ENCODE data around the gene KDM2A.

Gene KDM2A

DNA sequence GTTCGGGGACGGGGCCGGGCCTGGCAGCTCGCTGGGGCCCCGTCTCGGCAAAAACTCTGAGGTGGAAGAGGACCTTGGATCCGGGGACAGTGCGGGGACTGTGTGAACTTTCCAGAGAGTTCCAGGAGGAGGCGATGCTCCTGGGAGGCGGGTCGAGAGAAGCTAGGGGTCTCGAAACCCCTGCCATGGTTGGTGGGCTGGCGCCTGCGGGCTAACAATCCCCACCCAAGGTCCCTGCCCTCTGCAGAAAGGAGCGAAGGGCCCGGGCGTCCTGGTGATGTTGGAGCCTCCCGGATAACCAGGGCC is 142.5 kb downstream of the KDM2A start:
- no peak for DNase-seq (ENCODE audit: low read depth)

DNA sequence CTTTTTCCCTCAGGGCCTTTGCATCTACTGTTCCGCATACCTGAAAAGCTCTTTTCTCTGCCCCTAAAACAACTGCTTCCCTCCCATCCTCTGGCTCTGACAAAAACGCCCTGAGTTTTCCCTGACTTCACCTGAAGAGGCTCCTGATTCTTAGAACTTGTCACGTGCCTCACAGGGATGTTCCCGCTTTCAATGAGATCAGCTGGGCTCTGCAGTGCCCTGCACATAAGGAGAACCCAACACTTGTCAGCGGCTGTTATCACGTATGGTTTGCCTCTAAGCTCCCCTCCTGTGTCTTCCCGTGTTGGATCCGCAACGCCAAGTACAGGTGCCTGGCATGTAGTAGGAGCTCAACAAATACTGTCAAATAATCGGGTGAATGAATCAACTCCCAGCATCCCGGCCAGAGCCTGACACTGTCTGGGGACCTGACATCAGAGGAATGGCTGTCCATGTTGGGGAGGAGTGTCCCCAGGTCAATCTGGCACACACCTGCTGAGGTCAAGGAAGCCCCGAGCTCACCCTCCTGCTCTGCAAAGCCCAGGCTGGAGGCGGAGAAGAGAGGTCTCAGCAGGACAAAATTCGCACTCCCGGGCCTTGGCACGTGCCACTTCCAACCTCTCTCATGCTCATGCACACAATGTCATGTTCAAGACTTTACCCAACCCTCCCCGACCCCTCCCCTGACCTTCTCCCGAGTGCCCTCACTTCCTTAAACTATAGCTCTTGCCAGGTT is 143.1 kb downstream of the KDM2A start:
- no peak for DNase-seq (ENCODE audit: low read depth)

DNA sequence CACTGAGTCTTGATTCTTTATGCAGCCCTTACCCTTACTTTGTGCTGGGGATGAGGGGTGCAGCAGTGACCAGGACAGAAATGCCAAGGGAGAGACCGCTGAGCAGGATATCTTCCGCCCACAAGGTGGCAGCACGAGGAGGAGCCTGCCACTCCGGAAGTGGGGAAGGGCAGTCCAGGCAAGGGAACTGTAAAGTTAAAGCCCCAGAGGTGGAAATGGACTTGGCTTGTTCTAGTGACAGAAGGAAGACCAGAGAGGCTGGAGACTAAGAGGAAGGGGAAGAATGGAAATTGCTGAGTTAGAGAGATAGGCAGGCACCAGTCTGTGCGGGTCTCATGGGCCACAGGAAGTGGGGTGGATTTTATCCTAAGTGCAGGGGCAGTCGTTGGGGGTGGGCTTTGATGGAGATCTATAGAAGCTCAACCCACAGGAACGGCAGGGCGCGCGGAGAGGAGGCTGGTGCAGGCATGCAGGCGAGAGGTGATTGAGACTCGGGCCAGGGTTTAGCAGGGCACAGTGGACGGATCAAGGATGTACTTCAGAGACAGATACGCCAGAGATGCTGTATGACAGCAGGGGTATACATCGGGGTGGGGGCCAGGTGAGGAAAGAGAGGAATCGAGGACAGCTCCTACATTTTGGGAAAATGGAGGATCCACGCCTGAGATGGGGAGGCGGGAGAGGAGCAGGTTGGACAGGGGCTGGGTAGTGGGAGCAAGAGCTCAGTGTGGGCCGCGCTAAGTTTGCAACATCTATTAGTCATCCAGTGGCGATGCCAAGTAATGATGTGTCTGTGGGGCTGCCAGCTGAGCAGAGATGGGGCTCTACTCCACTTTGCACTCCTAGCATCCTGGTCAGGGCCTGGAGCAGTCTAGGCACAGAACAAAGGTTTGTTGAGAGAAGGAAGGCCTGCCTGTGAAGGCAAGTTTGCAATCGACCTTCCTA is 143.9 kb downstream of the KDM2A start:
- peak; percentile 58 for DNase-seq (ENCODE audit: low read depth)

- no peak for DNase-seq (ENCODE audit: low read depth)
Measured at GRCh38 chr11:67264260-67264659, 145.2 kb downstream of the KDM2A start.

GRCh38 chr11:67264877-67265632 is 146.0 kb downstream of the KDM2A start:
- no peak for DNase-seq (ENCODE audit: low read depth)

DNA sequence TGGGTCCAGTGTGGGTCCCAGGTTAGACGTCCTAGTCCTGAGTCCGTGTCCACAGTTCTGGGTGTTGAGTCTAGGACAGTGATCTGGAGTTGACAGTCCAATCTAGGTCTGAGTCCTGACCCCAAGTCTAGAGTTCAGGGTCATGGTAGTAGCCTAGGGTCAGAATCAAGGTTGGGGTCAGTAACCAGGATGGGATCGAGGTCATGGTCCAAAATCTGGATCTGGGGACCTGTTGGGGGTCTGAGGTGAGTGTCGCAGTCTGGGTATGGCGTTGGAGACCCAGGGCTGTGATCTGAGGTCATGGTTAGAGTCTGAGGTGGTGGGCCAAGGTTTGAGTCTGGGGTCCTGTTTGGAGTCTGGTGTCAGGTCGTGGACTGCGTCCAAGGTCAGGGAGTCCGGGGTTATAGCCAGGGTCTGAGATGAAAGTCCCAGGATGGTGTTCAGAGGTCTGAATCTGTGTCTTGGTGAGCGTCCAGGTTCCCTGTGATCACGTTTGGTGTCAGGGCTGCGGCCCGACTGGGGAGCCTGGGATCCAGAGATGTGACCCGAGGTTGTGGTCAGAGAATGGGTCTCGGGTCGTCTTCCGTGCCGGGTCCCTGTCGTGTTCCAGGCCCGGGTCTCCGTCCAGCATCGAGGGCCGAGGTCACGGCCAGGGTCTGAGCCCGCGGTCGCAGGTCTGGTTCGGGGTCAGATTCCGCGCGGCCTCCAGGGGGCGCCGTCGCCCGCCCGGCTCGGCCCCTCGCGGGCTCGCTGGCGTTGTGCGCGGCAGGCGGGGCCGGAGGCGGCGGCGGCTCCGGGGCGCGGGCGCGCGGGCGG is 146.8 kb downstream of the KDM2A start:
- peak; percentile 56 for DNase-seq (ENCODE audit: low read depth)

- no peak for DNase-seq (ENCODE audit: low read depth)
Measured at GRCh38 chr11:67266449-67267187, 147.6 kb downstream of the KDM2A start, which contains the start of gene GRK2. Gene GRK2, plus strand, starts transcription at chr11:67266473. Its CDS starts 227 bp downstream, at chr11:67266700.

GRCh38 chr11:67267188-67268080 is 148.4 kb downstream of the KDM2A start:
- DNase-seq (ENCODE audit: low read depth): no peak

GRCh38 chr11:67268081-67268961 is 149.3 kb downstream of the KDM2A start:
- DNase-seq (ENCODE audit: low read depth): no peak

DNA sequence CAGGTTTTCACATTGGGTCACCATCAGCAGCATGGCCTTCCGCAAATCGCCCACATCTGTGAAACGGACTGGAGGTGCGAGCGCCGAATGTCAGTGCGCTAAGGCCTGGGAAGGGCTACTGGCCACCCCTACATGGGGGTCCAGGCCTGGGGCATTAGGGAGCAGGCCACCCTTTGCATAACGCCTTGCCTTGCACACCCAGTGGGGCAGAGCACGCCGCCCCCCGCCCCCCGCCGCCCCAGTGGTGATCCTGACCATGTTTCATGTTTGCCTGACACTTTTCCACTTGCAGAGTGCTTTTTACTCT is 149.9 kb downstream of the KDM2A start:
- DNase-seq (ENCODE audit: low read depth): no peak

DNA sequence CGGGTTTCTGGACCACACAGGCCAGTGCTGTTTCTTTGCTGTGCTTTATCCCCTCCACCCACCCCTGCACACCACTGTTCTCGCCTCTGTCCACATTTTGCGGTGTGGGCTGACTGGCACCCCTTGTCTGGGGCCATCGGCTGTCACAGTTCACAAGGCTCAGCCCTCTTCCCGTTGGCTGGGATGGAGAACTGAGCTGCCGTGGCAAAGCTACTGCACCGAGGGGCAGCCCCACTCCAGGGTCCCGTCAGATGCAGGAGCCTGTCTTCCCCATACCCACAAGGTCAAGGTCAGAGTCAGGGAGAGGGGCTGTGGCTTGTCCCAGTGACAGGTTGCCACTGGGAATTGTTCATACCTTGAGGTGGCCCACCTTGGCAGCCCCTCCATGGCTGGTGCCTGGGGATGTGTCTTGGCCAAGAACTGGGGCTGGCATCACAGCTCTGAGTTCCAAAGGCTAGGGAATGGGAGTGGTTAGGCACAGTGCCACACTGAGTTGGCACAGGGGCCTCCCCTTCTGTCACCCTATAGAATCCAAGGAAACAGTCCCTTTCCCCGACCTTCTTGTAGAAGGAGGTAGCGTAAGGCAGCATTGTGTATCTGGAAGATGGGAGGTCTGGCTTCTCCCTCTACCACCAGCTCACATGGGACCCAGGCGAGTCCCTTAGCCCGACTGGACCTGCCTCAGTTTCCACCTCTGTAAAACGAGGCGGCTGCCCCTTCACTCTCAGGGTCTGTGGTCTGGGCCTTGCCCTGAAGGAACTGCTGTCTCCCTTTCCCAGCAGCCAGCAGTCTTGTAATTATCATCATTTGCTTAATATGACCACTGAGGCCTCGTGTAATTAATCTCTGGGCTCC is 150.6 kb downstream of the KDM2A start:
- no peak for DNase-seq (ENCODE audit: low read depth)

DNA sequence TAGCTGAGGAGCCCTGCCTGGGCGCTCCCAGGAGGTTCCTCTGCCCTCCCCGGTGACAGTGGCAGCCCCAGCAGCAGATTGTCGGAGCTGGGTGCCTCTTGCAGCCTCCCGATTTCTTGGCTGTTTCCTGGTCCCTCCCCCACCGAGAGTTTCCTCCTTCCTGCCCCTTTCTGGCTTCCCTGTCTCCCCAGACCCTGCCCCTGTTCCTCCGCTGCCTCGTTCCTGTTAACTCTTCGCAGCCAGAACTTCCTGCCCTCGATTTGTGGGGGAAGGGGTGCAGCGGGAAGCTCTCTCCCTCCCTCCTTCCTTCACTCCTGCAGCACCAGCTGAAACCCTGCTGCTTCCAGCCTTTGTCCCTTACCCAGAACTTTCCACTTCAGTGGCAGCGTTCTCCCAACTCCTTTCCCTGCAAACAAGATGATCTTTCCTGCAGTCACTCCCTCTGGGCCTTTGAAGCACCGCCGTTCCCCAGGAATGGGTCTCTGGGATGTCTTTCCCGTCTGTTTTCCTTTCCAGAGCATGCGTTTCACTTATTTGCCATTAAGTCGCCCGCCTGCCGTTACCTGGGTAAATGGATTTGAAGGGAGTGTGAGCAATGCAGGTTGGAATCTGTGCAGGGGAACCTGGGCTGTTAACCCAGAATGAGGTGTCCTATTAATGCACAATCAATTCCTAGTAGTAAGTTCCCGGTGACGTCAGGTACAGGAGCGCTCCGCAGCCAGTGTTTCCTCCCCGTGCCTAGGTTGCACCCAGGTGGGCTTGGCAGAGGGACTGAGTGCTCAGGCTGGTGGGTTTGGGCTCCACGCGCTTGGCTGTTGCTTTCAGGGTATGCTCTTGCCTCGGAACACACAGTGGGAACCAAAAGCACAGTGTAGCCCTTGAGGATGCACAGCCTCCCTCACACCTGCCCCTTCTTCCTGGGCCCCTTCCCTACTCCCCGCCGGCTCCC is 151.5 kb downstream of the KDM2A start:
- no peak for DNase-seq (ENCODE audit: low read depth)

GRCh38 chr11:67271205-67271540 is 152.1 kb downstream of the KDM2A start:
- DNase-seq (ENCODE audit: low read depth): no peak

DNA sequence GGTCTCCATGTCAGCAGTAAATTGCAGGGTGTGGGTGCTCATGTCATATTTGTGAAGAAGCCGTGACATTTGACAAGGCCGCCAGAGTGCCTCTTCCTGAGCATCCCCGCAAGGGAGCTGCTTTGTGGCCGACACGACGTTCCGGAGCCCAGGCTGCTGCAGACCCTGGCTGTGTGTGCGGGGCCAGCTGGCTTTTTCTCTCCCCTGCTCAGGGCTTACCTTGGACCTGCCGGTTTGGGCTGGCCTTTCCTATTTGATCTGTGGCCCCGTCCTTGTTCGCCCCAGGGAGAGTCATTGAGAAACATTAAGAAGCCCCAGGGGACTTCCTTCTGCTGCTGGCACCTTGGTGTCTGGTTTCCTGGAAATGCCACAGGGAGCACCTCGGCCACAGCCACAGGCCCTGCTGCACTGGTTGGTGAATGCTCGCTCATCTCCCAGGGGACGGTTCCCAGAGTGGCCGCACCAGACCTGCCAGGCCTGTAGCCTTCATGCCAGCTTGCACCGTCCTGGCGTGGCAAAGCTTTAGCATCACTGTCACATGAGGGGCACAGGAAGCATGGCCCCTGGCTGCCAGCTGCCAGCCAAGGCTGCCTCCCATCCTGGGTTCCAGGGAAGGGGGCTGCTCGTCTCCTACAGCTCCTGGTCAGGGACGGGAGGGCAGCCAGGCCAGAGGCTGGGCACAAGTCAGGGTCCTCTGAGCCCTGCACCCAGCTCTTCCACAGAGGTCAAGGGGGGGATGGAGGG is 152.7 kb downstream of the KDM2A start:
- DNase-seq (ENCODE audit: low read depth): no peak

- no peak for DNase-seq (ENCODE audit: low read depth)
Measured at GRCh38 chr11:67272327-67273259, 153.5 kb downstream of the KDM2A start.
